Gastrocnemius medialis (tissue), 4 donors: ENCODE results near the gene PIP4K2C.

ENCODE experiments used
- CTCF ChIP-seq, 5 experiments: fragments of 450-650 bp in 3 of 5; fragments of 200-600 bp in 2 of 5; sonication (generic) in 2 of 5; IDR thresholded peaks in 4 of 5; conservative IDR thresholded peaks in 1 of 5; 1 replicate in 4 of 5; 2 replicates in 1 of 5; pipeline ENCODE4 v1.5.1; 2016 to 2019; ENCODE audit warnings: antibody characterized with exemption in 5 of 5, mild to moderate bottlenecking in 3 of 5, moderate library complexity in 3 of 5
- POLR2A ChIP-seq, 2 donors: fragments of 450-650 bp; IDR thresholded peaks; one replicate each; pipeline ENCODE4 v1.6.1; 2017; ENCODE audit warnings: antibody characterized with exemption in 2 of 2, mild to moderate bottlenecking in 2 of 2, moderate library complexity in 2 of 2

- TF ChIP-seq CTCF (IDR thresholded peaks at IDR 0.05 in 4 of 5, conservative IDR thresholded peaks at IDR 0.05 in 1 of 5) (no peak), POLR2A (IDR thresholded peaks at IDR 0.05) (no peak)
Measured at GRCh38 chr12:57604454-57604991, 13.5 kb downstream of the PIP4K2C start, which contains the start of gene DTX3.
